CD4-positive, alpha-beta memory T cell (primary cell): Measurements from ENCODE around the gene RPP14. TPM values are rescaled to one million over a fixed set of nuclear protein-coding genes. Genes with fewer than 3 reads are reported as not detected.

Source experiments
- CTCF ChIA-PET: fragments of 350-600 bp; sonication (Branson Sonifier 250); formaldehyde crosslinking; loops from one replicate; lab custom pipeline; 2021; ENCODE audit warnings: inconsistent platforms; ENCODE audit not compliant: partially characterized antibody; lab: Charles Lee
- POLR2A ChIA-PET: fragments of 350-600 bp; sonication (Branson Sonifier 250); formaldehyde crosslinking; loops from one replicate; lab custom pipeline; 2021; ENCODE audit not compliant: partially characterized antibody; lab: Charles Lee
- DNase-seq, 5 donors: peaks; one replicate each; pipeline versions ENCODE4 v3.0.0 to v3.0.0-alpha.2; 2020 to 2022; ENCODE audit warnings: mixed read lengths in 1 of 5
- H3K27ac ChIP-seq: one replicate; pipeline ENCODE4 v1.7.0; 2013; ENCODE audit warnings: low read depth, low read length
- H3K27me3 ChIP-seq: 2 replicates; pipeline ENCODE4 v1.7.0; 2013; ENCODE audit warnings: mild to moderate bottlenecking, low read length, moderate library complexity; ENCODE audit not compliant: insufficient read depth
- H3K36me3 ChIP-seq: 2 replicates; pipeline ENCODE4 v1.7.0; 2013; ENCODE audit warnings: mild to moderate bottlenecking, low read length, moderate library complexity; ENCODE audit not compliant: insufficient read depth
- H3K4me1 ChIP-seq: 2 replicates; pipeline ENCODE4 v1.7.0; 2013; ENCODE audit warnings: mild to moderate bottlenecking, low read length, moderate library complexity; ENCODE audit not compliant: insufficient read depth
- H3K4me3 ChIP-seq, 2 donors: one replicate each; pipeline ENCODE4 v1.7.0; 2013; ENCODE audit warnings: low read length in 2 of 2, mild to moderate bottlenecking in 1 of 2
- H3K9me3 ChIP-seq, 2 donors: one replicate each; pipeline ENCODE4 v1.7.0; 2013; ENCODE audit warnings: low read length in 2 of 2, control low read depth in 1 of 2; ENCODE audit not compliant: control insufficient read depth in 1 of 2
- H3K27ac Mint-ChIP-seq, 7 donors: one replicate each; pipeline ENCODE4 v1.8.0; 2020 to 2021; ENCODE audit warnings: mixed read lengths in 7 of 7, mild to moderate bottlenecking in 6 of 7, inconsistent platforms in 3 of 7, moderate library complexity in 3 of 7
- H3K27me3 Mint-ChIP-seq, 2 donors: one replicate each; pipeline ENCODE4 v1.8.0; 2020 to 2021; ENCODE audit warnings: mixed read lengths in 2 of 2
- H3K36me3 Mint-ChIP-seq, 2 donors: one replicate each; pipeline ENCODE4 v1.8.0; 2020 to 2021; ENCODE audit warnings: mixed read lengths in 2 of 2, inconsistent platforms in 1 of 2, mild to moderate bottlenecking in 1 of 2
- H3K4me1 Mint-ChIP-seq, 4 donors: one replicate each; pipeline ENCODE4 v1.8.0; 2020 to 2021; ENCODE audit warnings: mixed read lengths in 4 of 4, mild to moderate bottlenecking in 1 of 4
- H3K4me3 Mint-ChIP-seq, 8 donors: one replicate each; pipeline ENCODE4 v1.8.0; 2020 to 2021; ENCODE audit warnings: mixed read lengths in 8 of 8, mild to moderate bottlenecking in 7 of 8, moderate library complexity in 6 of 8, inconsistent platforms in 3 of 8
- H3K9me3 Mint-ChIP-seq, 8 donors: one replicate each; pipeline ENCODE4 v1.8.0; 2020 to 2021; ENCODE audit warnings: mixed read lengths in 8 of 8, mild to moderate bottlenecking in 5 of 8, inconsistent platforms in 3 of 8, moderate library complexity in 1 of 8
- intact Hi-C: fragments of 100-400 bp; cut with micrococcal nuclease; formaldehyde crosslinking; loops from one replicate; pipeline ENCODE4 v1.15.1; 2023
- polyA plus RNA-seq, 2 donors: library from polyadenylated mRNA; unstranded; fragments of 300-500 nt; fragmentation: Illumina TruSeq; gene quantifications; one replicate each; pipeline ENCODE4 v1.2.3, GENCODE V29; 2021
- total RNA-seq, 2 experiments: library from RNA; stranded (reverse); gene quantifications; one replicate each; pipeline ENCODE4 v1.2.3, GENCODE V29; 2021

RPP14 gene
- total and polyA plus RNA-seq, 4 experiments from 2014 or later: 6.1 to 15.4 (median 10.7) TPM

DNA sequence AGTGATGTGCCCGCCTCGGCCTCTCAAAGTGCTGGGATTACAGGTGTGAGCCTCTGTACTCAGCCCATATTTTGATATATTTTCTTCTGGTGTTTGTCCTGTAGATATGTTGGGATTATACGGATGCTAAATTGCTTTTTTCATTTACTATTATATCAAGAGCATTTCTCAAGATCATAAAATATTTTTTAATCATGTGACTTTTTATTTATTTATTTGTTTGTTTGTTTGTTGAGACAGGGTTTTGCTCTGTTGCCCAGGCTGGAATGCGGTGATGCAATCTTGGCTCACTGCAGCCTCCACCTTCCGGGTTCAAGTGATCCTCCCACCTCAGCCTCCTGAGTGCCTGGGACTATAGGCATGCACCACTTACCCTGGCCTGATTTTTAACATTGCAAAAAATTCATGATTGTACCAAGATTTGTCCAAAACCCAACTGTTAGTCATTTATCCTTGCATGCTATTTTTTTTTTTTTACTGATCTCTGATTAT, 23.9 kb downstream of the RPP14 start:
- Histone ChIP-seq H3K4me1 (peaks cover 32% of the 10 kb centered on the region), H3K36me3 (no peaks in the 10 kb centered on the region), H3K9me3 (no peaks in the 10 kb centered on the region), H3K27ac (no peak overlapping the region), H3K27me3 (no peaks in the 10 kb centered on the region), H3K4me3 (no peak overlapping the region)
- no peaks in the 10 kb centered on the region for H3K27me3 Mint-ChIP-seq
- H3K27ac Mint-ChIP-seq: peak overlapping the region in 2 of 7 donors; percentile 4 to 32
- intact Hi-C loops: loop anchor here (5.0 kb wide), 1 partner anchor 93 kb away; the partner anchor contains the start of gene ABHD6
- ChIA-PET POLR2A (interaction anchor here (1.7 to 2.7 kb wide), 2 partner anchors 23 to 162 kb away, joined by 3 to 14 read pairs; partner anchors contain the start of genes HTD2, KCTD6 and RPP14), CTCF (interaction anchor here (0.6 to 5.2 kb wide), 3 partner anchors 8 to 162 kb away, joined by 3 to 50 read pairs (median 15); partner anchors contain the start of genes HTD2, KCTD6 and RPP14)
- H3K9me3 Mint-ChIP-seq: no peaks in the 10 kb centered on the region
- no peak for DNase-seq
- peaks cover 0 to 6% of the 10 kb centered on the region in 2 donors for H3K36me3 Mint-ChIP-seq
- H3K4me3 Mint-ChIP-seq: no peak overlapping the region
- peaks cover 15 to 43% (median 28%) of the 10 kb centered on the region in 4 donors for H3K4me1 Mint-ChIP-seq

GRCh38 chr3:58331593-58332152, 25.6 kb downstream of the RPP14 start:
- H3K27me3 ChIP-seq: no peaks in the 10 kb centered on the region
- H3K4me3 Mint-ChIP-seq: peak overlapping the region in 7 of 8 donors; percentile 58 to 85 (median 75)
- no peak overlapping the region for H3K4me3 ChIP-seq
- peaks cover 23 to 49% (median 33%) of the 10 kb centered on the region in 4 donors for H3K4me1 Mint-ChIP-seq
- ChIA-PET CTCF (interaction anchor here (1.0 to 6.2 kb wide), 5 partner anchors 24 to 160 kb away, joined by 3 to 50 read pairs (median 15); partner anchors contain the start of genes HTD2, KCTD6 and RPP14), POLR2A (interaction anchor here (0.9 to 3.6 kb wide), 5 partner anchors 18 to 161 kb away, joined by 3 to 33 read pairs (median 14); partner anchors contain the start of genes HTD2, KCTD6 and RPP14)
- H3K9me3 ChIP-seq: no peaks in the 10 kb centered on the region
- H3K4me1 ChIP-seq: peaks cover 30% of the 10 kb centered on the region
- no peaks in the 10 kb centered on the region for H3K27me3 Mint-ChIP-seq
- H3K9me3 Mint-ChIP-seq: no peaks in the 10 kb centered on the region
- H3K36me3 ChIP-seq: no peaks in the 10 kb centered on the region
- peaks cover 5 to 6% of the 10 kb centered on the region in 2 donors for H3K36me3 Mint-ChIP-seq
- peak overlapping the region; percentile 29 for H3K27ac ChIP-seq
- H3K27ac Mint-ChIP-seq: peak overlapping the region in 3 of 7 donors; percentile 72 to 79 (median 76)
- DNase-seq: no peak
- intact Hi-C loops: loop anchor here (1.0 to 5.0 kb wide), 4 partner anchors 10 to 161 kb away; partner anchors contain the start of genes ABHD6, HTD2, KCTD6 and RPP14

DNA sequence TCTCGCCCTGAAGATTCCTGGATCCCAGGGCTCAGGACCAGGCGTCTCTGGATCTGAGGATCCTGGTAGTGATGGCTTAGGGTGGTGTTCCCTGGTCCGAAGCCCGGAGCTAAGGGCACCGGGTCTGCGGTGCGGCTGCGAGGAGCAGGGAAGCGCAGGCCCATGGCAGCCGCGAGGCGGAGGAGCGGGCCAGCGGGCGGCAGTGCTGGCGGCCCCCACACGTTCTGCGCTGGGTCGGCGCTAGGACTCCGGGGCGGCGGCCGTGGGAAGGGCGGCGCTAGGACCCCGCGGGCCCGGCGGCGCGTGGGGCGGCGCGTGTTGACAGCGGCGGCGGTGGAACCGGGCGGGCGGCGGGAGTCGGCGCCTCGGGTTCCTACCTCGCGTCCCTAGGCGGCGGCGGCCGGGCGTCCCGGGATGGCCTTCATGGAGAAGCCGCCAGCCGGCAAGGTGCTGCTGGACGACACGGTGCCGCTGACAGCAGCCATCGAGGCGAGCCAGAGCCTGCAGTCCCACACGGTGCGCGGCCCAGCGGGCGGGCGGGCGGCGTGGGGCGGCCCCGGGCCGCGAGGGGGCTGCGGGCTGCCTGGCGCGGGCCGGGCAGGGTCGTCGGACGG, 26.6 kb downstream of the RPP14 start, which contains the start of gene PXK:
Gene PXK (plus strand): TSS at position 318 of the 614 bp plus-strand sequence. CDS start 97 bp downstream, at position 415.
- Mint-ChIP-seq H3K9me3 (no peaks in the 10 kb centered on the region), H3K27ac (peak within 1 kb of the TSS; percentile 85 to 98 (median 95)), H3K27me3 (no peaks in the 10 kb centered on the region), H3K4me3 (peak within 1 kb of the TSS; percentile 96 to 100 (median 100)), H3K36me3 (peaks cover 5 to 6% of the 10 kb centered on the region in 2 donors), H3K4me1 (peaks cover 23 to 48% (median 33%) of the 10 kb centered on the region in 4 donors)
- intact Hi-C loops: loop anchor here (1.0 to 5.0 kb wide), 6 partner anchors 11 to 160 kb away; partner anchors contain the start of genes ABHD6, HTD2, KCTD6 and PDHB
- CTCF ChIA-PET: interaction anchor here (1.0 to 6.2 kb wide), 8 partner anchors 11 to 163 kb away, joined by 4 to 50 read pairs (median 5); partner anchors contain the start of genes HTD2, KCTD6 and RPP14
- Histone ChIP-seq H3K27ac (peak within 1 kb of the TSS; percentile 56), H3K27me3 (no peaks in the 10 kb centered on the region), H3K4me3 (peak within 1 kb of the TSS; percentile 46 to 57), H3K4me1 (peaks cover 30% of the 10 kb centered on the region), H3K9me3 (no peaks in the 10 kb centered on the region), H3K36me3 (no peaks in the 10 kb centered on the region)
- POLR2A ChIA-PET: interaction anchor here (0.9 to 3.6 kb wide), 4 partner anchors 17 to 160 kb away, joined by 5 to 33 read pairs (median 14); partner anchors contain the start of genes HTD2, KCTD6, PDHB and RPP14
- DNase-seq: peak; percentile 75 to 84 (median 81)

GRCh38 chr3:58333206-58334012, 27.4 kb downstream of the RPP14 start:
- POLR2A ChIA-PET: interaction anchor here (2.5 to 3.6 kb wide), 3 partner anchors 27 to 159 kb away, joined by 9 to 33 read pairs (median 18); partner anchors contain the start of genes HTD2, KCTD6, PDHB and RPP14
- H3K27me3 Mint-ChIP-seq: no peaks in the 10 kb centered on the region
- intact Hi-C loops: loop anchor here (1.0 to 5.0 kb wide), 3 partner anchors 81 to 100 kb away; partner anchors contain the start of genes ABHD6 and PDHB
- peak overlapping the region; percentile 56 for H3K27ac ChIP-seq
- CTCF ChIA-PET: interaction anchor here (1.0 to 6.2 kb wide), 8 partner anchors 12 to 162 kb away, joined by 3 to 50 read pairs (median 5); partner anchors contain the start of genes HTD2, KCTD6 and RPP14
- H3K9me3 ChIP-seq: no peaks in the 10 kb centered on the region
- peak overlapping the region; percentile 85 to 98 (median 95) for H3K27ac Mint-ChIP-seq
- no peaks in the 10 kb centered on the region for H3K9me3 Mint-ChIP-seq
- peaks cover 23 to 48% (median 33%) of the 10 kb centered on the region in 4 donors for H3K4me1 Mint-ChIP-seq
- H3K36me3 ChIP-seq: no peaks in the 10 kb centered on the region
- H3K4me3 Mint-ChIP-seq: peak overlapping the region; percentile 96 to 100 (median 100)
- peaks cover 5 to 6% of the 10 kb centered on the region in 2 donors for H3K36me3 Mint-ChIP-seq
- H3K4me1 ChIP-seq: peaks cover 30% of the 10 kb centered on the region
- peak overlapping the region; percentile 29 to 46 for H3K4me3 ChIP-seq
- peak in 3 of 5 donors; percentile 6 to 20 (median 16) for DNase-seq
- no peaks in the 10 kb centered on the region for H3K27me3 ChIP-seq

DNA sequence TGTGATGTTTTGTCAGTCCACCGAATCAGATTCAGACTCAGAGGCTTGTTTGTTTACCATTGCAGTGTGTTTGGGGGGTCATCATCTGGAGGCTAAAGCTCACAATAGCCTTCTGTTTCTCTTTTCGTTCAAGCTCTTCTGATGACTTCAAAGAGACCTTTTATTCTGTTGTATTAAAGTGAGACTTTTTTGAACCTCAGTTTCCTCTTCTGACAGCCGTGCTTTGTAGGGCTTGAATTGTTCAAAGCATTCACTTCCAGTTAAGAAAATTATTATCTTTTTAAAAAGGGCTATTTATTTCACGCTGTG, 27.9 kb downstream of the RPP14 start:
- Histone ChIP-seq H3K27ac (no peak overlapping the region), H3K9me3 (no peaks in the 10 kb centered on the region), H3K36me3 (no peaks in the 10 kb centered on the region), H3K4me3 (peak overlapping the region in 1 of 2 donors; percentile 29), H3K27me3 (no peaks in the 10 kb centered on the region), H3K4me1 (peaks cover 30% of the 10 kb centered on the region)
- H3K4me3 Mint-ChIP-seq: peak overlapping the region; percentile 96 to 100 (median 100)
- no peaks in the 10 kb centered on the region for H3K27me3 Mint-ChIP-seq
- ChIA-PET CTCF (interaction anchor here (1.0 to 6.2 kb wide), 7 partner anchors 13 to 162 kb away, joined by 3 to 50 read pairs (median 5); partner anchors contain the start of genes HTD2, KCTD6 and RPP14), POLR2A (interaction anchor here (2.5 to 3.6 kb wide), 3 partner anchors 27 to 159 kb away, joined by 9 to 33 read pairs (median 18); partner anchors contain the start of genes HTD2, KCTD6, PDHB and RPP14)
- DNase-seq: no peak
- H3K27ac Mint-ChIP-seq: peak overlapping the region in 5 of 7 donors; percentile 92 to 97 (median 95)
- intact Hi-C loops: loop anchor here (5.0 kb wide), 1 partner anchor 97 kb away; the partner anchor contains the start of gene ABHD6
- H3K36me3 Mint-ChIP-seq: peaks cover 7 to 9% of the 10 kb centered on the region in 2 donors
- peaks cover 24 to 47% (median 35%) of the 10 kb centered on the region in 4 donors for H3K4me1 Mint-ChIP-seq
- H3K9me3 Mint-ChIP-seq: no peaks in the 10 kb centered on the region

DNA sequence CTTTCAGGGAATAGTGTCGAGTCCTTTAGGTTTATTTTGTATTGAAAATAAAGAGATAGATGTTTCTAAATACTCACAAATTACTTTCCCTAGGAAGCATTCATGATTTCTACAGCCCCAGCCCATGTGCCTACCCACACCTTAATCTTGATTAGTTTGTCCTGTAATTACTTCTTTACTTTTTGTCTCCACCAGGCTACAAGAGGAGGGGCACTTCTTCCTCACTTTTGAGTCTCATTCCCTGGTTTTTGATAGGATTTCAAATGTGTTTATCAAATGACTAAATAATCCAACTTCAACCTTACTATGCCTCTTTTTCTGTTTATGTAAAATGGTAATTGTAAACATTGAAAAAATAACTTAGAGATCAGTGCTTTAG, 28.4 kb downstream of the RPP14 start:
- DNase-seq: no peak
- Mint-ChIP-seq H3K27ac (peak overlapping the region in 2 of 7 donors; percentile 72 to 92), H3K9me3 (no peaks in the 10 kb centered on the region), H3K4me3 (peak overlapping the region; percentile 39 to 100 (median 99)), H3K36me3 (peaks cover 8 to 9% of the 10 kb centered on the region in 2 donors), H3K27me3 (no peaks in the 10 kb centered on the region), H3K4me1 (peaks cover 24 to 49% (median 35%) of the 10 kb centered on the region in 4 donors)
- Histone ChIP-seq H3K9me3 (no peaks in the 10 kb centered on the region), H3K4me1 (peaks cover 30% of the 10 kb centered on the region), H3K36me3 (no peaks in the 10 kb centered on the region), H3K4me3 (no peak overlapping the region), H3K27ac (no peak overlapping the region), H3K27me3 (no peaks in the 10 kb centered on the region)
- ChIA-PET POLR2A (interaction anchor here (2.5 to 3.6 kb wide), 3 partner anchors 28 to 158 kb away, joined by 9 to 33 read pairs (median 18); partner anchors contain the start of genes HTD2, KCTD6, PDHB and RPP14), CTCF (interaction anchor here (1.0 to 6.2 kb wide), 8 partner anchors 13 to 161 kb away, joined by 3 to 50 read pairs (median 7); partner anchors contain the start of genes HTD2, KCTD6 and RPP14)
- intact Hi-C loops: loop anchor here (5.0 kb wide), 1 partner anchor 97 kb away; the partner anchor contains the start of gene ABHD6
